ENCODE measurements around the gene VAX1. TPM values are rescaled to one million over a fixed set of nuclear protein-coding genes. Genes with fewer than 3 reads are reported as not detected.
A peak's percentile ranks its signal among the peaks of the same experiment; 100 is the strongest.
"Not testable (repeated sequence)": the region's sequence is repeated elsewhere in the genome, so short reads cannot be mapped to it uniquely, and the experiment has no call there.

VAX1 gene, protein sequence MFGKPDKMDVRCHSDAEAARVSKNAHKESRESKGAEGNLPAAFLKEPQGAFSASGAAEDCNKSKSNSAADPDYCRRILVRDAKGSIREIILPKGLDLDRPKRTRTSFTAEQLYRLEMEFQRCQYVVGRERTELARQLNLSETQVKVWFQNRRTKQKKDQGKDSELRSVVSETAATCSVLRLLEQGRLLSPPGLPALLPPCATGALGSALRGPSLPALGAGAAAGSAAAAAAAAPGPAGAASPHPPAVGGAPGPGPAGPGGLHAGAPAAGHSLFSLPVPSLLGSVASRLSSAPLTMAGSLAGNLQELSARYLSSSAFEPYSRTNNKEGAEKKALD
- not detected for total RNA-seq

DNA sequence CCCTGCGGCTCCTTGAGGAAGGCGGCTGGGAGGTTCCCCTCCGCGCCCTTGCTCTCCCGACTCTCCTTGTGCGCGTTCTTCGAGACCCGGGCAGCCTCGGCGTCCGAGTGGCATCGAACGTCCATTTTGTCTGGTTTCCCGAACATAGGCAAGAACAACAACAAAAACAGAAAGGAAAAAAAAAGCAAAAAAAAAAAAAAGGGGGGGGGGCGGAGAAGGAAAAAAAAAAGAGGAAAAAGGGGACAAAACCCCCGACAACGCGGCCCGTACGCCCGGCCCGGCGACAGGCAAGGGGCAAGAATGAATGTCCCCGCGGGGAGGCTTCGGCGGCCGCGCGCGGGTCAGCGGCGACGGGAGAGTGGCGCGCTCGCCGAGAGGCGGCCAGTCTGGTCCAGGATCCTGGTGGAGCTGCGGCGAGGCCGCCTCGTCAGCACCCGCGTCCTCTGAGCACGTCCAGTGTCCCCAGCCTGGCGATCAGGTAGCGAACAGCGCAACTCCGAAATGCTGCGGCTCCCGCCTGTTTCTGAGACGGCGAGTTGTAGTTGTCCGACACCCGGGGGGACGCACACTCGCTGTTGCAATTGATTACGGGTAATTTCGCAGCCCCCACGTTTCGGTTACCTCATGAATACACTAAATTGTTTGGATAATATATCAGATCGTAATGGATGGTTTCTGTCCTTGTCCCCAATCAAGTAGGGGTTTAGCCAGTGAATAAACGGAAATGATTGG, at the start of gene VAX1:
TSS of gene VAX1 (minus strand) at position 360 of the 732 bp plus-strand sequence. CDS start at position 146, 214 bp downstream.
- ATAC-seq (replicated peaks): no peak
- Mint-ChIP-seq H3K36me3 (ENCODE audit: low read depth) (peaks cover 6% of the 10 kb centered on the region), H3K27me3 (peaks cover 56% of the 10 kb centered on the region), H3K4me3 (no peak within 1 kb of the TSS), H3K9me3 (no peaks in the 10 kb centered on the region), H3K27ac (no peak within 1 kb of the TSS), H3K4me1 (no peaks in the 10 kb centered on the region)

DNA sequence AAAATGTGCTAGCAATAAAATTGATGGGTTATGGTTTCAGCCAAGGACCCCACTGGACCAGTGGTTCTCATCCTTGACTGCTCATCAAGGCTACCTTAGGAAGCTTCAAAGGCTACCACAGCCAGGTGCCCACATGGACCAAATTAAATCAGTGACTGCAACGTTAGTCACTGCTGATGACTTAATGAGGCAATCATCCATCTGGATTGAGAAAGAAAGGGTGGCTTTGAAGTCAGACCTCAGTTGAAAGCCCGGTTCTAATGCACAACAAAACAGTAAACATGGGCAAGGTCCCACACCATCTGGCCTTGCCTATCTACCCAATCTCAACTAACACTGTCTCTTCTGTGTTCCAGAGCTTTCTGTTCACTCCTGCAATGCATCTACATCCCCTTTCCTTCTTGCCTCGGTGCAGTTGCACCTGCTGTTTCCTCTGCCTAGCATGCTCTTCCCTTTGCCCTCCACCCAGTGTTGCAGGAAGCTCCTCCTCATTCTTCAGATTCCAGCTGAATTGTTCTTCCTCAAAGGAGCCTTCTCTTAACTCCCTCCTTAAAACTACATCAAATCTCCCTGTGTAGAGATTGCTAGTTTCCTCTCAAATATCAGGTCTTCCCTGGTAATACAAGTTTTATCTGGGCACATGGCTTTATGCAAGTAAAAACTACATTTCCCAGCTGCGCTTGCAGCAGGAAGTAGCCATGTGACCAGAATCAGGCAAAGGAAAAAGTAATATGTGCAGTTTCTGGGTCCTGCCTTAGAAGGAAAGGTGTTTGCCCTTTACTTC, 49.0 kb upstream of the VAX1 start:
- no peak overlapping the region for H3K4me3 Mint-ChIP-seq
- peaks cover 9% of the 10 kb centered on the region for H3K9me3 Mint-ChIP-seq
- H3K27me3 Mint-ChIP-seq: peaks cover 12% of the 10 kb centered on the region
- no peak overlapping the region for H3K27ac Mint-ChIP-seq
- H3K36me3 Mint-ChIP-seq (ENCODE audit: low read depth): no peaks in the 10 kb centered on the region
- no peaks in the 10 kb centered on the region for H3K4me1 Mint-ChIP-seq
- no peak for ATAC-seq (replicated peaks)

DNA sequence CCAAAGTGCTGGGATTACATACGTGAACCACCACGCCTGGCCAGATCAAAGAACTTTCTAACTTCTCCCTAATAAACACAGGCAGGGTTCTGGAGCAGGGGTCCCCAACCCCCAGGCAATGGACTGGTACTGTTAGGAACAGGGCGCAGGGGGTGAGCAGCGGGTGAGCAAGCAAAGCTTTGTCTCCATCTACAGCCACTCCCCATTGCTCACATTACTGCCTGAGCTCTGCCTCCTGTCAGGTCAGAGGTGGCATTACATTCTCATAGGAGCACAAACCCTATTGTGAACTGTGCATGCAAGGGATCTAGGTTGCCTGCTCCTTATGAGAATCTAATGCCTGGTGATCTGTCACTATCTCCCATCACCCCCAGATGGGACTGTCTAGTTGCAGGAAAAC, 47.7 kb upstream of the VAX1 start:
- not testable (repeated sequence) for ATAC-seq (replicated peaks); H3K4me1 Mint-ChIP-seq; H3K27ac Mint-ChIP-seq; H3K36me3 Mint-ChIP-seq (ENCODE audit: low read depth); H3K4me3 Mint-ChIP-seq; H3K9me3 Mint-ChIP-seq
- peaks cover 12% of the 10 kb centered on the region for H3K27me3 Mint-ChIP-seq

DNA sequence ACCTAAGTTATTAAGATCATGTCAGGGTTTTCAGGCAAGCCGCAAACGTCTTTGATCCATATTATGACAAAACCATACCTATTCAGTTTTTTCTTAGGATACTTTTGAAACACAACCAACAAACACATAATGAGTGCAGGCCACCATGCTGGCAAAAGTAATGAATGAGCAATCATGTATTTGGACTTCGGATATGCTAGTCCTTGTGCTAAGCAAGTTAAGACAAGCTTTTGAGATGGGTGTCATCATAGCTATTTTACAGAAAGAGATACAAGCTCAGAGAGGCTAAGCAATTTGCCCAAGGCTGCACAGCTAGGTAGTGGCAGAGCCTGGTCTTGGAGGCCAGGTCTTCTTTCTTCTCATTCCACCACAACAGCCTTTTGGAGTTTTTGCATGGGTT, 46.8 kb upstream of the VAX1 start:
- peaks cover 9% of the 10 kb centered on the region for H3K9me3 Mint-ChIP-seq
- no peak overlapping the region for H3K27ac Mint-ChIP-seq
- peaks cover 22% of the 10 kb centered on the region for H3K27me3 Mint-ChIP-seq
- no peaks in the 10 kb centered on the region for H3K36me3 Mint-ChIP-seq (ENCODE audit: low read depth)
- ATAC-seq (replicated peaks): no peak
- no peak overlapping the region for H3K4me3 Mint-ChIP-seq
- H3K4me1 Mint-ChIP-seq: no peaks in the 10 kb centered on the region

DNA sequence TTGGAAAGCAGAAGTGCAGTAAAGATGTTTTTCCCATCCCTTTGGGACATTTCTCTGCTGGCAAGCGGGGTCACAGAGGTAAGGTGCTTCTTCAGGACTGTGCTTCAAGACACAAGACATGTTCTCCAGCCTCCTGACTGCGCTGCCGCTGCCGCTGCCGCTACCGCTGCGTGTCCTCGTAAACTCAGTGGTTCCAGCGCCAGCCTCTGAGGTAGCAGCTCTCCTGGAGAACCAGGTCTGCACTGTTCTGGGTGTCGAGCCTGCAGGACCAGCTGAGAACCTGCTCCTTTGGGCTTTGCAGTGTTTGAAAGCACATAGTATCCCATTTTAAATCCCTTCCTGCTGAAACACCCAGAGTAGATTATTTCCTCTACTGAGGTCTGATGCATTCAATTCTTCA, 46.2 kb upstream of the VAX1 start:
- no peak for ATAC-seq (replicated peaks)
- H3K27me3 Mint-ChIP-seq: peaks cover 22% of the 10 kb centered on the region
- H3K4me1 Mint-ChIP-seq: no peaks in the 10 kb centered on the region
- H3K9me3 Mint-ChIP-seq: peaks cover 9% of the 10 kb centered on the region
- no peaks in the 10 kb centered on the region for H3K36me3 Mint-ChIP-seq (ENCODE audit: low read depth)
- H3K4me3 Mint-ChIP-seq: no peak overlapping the region
- no peak overlapping the region for H3K27ac Mint-ChIP-seq

DNA sequence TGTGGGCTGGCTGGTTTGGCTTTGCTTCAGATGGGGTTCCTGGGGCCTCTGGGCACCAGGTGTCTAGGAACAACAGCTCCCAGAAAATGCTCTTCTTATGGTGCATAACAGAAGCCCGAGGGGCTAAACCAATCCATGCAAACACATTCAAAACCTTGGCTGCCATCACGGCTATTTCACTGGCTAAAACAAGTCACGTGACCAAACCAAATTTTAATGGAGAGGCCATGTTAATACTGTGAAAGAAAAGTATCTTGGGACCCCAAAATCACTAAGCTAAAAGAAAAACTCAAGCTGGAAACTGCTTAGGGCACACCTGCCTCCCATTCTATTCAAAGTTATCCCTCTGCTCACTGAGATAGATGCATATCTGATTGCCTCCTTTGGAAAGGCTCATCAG, 40.1 kb upstream of the VAX1 start:
- no peak overlapping the region for H3K4me3 Mint-ChIP-seq
- no peak overlapping the region for H3K27ac Mint-ChIP-seq
- H3K36me3 Mint-ChIP-seq (ENCODE audit: low read depth): no peaks in the 10 kb centered on the region
- no peak for ATAC-seq (replicated peaks)
- H3K27me3 Mint-ChIP-seq: peaks cover 13% of the 10 kb centered on the region
- H3K4me1 Mint-ChIP-seq: peaks cover 16% of the 10 kb centered on the region
- no peaks in the 10 kb centered on the region for H3K9me3 Mint-ChIP-seq

DNA sequence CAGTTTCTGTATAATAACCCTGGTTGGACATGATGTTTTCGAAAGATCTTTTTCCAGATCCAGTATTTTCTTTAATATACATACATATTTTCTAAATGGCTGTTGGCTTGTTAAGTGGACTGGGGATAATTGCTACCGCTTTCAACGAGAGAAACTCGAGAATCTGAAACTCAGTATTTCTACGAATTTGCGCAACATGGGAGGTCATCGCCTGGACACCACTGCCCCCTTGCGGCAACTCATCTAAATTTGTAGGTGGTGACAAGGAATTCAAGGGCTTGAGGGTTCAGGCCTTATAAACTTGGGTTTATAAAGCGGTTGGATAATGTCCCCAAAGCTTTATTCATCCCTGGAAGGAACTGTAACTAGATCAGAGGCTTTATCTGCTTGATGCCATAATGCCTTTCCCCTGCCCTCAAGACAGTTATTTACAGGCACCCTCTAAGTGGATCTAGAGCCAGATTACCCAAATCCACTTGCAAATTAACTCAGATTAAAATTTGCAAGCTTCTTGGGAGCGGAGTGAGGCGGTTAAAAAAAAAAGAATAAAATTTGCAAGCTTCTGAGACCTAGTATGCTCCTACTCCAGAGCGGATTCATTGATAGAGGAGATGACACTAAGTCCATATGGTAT, 37.9 kb upstream of the VAX1 start:
- ATAC-seq (replicated peaks): peak; percentile 39
- Mint-ChIP-seq H3K36me3 (ENCODE audit: low read depth) (no peaks in the 10 kb centered on the region), H3K9me3 (no peaks in the 10 kb centered on the region), H3K4me3 (peak overlapping the region; percentile 81), H3K27ac (no peak overlapping the region), H3K27me3 (peaks cover 25% of the 10 kb centered on the region), H3K4me1 (peaks cover 16% of the 10 kb centered on the region)

DNA sequence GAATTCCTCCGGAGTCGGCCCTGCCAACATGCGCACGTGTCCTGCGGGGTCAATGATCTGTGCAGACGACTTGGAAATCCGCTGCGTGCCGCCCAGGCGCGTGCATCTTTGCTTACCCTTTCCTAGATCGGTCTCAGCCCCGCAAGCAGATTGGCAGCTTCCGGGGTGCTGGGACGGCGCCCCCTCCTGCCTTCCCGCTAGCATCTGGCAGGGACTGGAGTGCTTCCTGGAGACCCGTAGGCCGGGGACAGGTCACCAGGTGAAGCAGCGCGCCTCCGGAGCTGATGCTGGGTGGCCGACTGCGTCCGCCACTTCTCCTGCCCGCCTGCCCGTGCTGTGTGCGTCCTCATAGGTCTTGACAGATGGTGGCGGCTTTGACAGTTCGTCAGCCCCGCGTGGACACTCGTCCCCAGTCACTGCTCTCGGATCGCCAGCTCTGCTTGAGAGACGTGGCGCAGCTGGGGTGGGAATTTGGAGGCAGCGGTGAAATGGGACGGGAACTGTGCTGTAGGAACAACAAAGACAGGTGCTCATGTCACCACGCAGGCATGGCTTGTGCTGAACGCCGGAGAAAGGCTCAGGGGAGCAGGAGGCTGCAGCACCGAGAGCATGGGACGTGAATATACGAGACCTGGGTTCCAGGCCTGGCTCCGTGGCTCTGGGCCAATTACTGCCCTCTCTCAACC, 37.3 kb upstream of the VAX1 start:
- H3K36me3 Mint-ChIP-seq (ENCODE audit: low read depth): no peaks in the 10 kb centered on the region
- peak; percentile 57 for ATAC-seq (replicated peaks)
- H3K27ac Mint-ChIP-seq: no peak overlapping the region
- H3K4me3 Mint-ChIP-seq: peak overlapping the region; percentile 81
- no peaks in the 10 kb centered on the region for H3K9me3 Mint-ChIP-seq
- peaks cover 25% of the 10 kb centered on the region for H3K27me3 Mint-ChIP-seq
- peaks cover 16% of the 10 kb centered on the region for H3K4me1 Mint-ChIP-seq

DNA sequence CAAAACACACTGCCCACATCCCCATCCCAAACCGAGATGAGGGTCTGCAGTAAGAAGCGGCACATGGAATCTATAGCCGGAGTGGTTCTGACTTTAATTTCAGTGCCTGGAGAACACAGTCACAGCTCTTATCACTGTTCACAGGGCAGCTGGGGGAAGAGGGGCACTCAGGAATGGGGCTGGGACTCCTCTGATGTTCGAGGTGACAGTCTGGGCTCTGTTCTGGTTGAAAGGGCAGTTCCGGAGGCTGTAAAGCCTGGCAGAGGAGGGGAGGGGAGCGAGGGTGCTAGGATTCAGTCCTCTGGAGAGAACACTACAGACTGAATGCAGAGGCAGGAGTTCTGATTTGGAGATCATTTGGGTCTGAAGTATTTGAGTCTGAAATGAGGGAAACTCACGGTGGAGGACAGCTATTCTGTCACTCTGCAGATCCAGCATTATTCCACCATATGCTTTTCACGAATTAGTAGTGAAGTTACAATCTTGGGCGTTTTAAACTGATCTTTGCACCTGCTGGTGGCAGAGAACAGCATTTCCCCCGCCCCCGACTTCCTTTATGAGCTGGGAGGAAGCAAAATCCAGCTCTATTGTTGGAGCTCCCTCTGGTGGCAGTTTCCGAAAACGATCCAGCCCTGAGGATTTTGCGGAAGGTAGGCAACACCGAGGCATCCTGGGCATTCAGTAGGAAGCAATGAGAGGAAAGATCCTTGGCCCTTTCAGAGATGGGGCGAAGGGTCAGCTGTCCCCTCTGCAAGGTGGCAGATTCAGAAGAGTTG, 36.6 kb upstream of the VAX1 start:
- peaks cover 16% of the 10 kb centered on the region for H3K4me1 Mint-ChIP-seq
- H3K4me3 Mint-ChIP-seq: peak overlapping the region; percentile 81
- H3K27me3 Mint-ChIP-seq: peaks cover 27% of the 10 kb centered on the region
- no peaks in the 10 kb centered on the region for H3K9me3 Mint-ChIP-seq
- H3K27ac Mint-ChIP-seq: no peak overlapping the region
- peak; percentile 89 for ATAC-seq (replicated peaks)
- no peaks in the 10 kb centered on the region for H3K36me3 Mint-ChIP-seq (ENCODE audit: low read depth)

DNA sequence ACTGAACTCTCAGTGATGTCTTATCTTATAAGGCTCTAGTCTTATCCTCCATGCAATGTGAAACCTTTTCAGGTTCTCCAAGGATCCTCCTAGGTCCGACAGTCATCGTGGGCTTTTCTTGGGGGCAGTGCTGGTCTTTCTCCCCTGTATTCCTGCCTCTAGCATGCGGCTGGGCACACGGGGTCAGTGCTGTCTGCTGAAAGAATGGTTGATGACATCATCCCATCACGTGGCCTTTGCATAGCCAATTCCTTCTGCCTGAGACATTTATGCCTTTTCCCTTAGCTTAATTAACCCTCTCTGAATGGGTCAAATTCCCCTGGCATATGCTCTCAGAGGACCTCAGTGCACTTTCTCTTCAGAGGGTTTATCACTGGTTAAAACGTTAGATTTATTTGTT, 32.2 kb upstream of the VAX1 start:
- Mint-ChIP-seq H3K27me3 (peaks cover 48% of the 10 kb centered on the region), H3K27ac (no peak overlapping the region), H3K36me3 (ENCODE audit: low read depth) (no peaks in the 10 kb centered on the region), H3K9me3 (no peaks in the 10 kb centered on the region), H3K4me3 (no peak overlapping the region), H3K4me1 (peaks cover 9% of the 10 kb centered on the region)
- ATAC-seq (replicated peaks): no peak

DNA sequence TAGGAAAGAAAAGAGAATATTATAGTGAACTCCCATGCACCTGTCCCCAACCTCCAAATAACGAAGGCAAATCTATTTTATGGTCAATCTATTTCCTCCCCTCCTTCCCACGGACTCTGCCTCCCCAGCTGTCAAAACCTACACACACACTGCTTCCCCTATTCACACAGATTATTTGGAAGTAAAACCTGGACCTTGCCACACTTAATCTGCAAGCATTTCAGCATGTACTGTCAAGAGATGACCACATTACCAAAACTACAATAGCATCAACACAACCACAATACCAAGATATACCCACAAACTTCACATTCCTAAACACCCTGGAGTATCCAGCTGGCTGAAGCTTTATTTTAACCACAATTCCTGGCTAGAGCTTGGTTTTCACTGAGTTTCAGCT, 31.4 kb upstream of the VAX1 start:
- ATAC-seq (replicated peaks): no peak
- Mint-ChIP-seq H3K27ac (no peak overlapping the region), H3K27me3 (peaks cover 56% of the 10 kb centered on the region), H3K4me3 (peak overlapping the region; percentile 7), H3K9me3 (no peaks in the 10 kb centered on the region), H3K36me3 (ENCODE audit: low read depth) (no peaks in the 10 kb centered on the region), H3K4me1 (peaks cover 3% of the 10 kb centered on the region)

DNA sequence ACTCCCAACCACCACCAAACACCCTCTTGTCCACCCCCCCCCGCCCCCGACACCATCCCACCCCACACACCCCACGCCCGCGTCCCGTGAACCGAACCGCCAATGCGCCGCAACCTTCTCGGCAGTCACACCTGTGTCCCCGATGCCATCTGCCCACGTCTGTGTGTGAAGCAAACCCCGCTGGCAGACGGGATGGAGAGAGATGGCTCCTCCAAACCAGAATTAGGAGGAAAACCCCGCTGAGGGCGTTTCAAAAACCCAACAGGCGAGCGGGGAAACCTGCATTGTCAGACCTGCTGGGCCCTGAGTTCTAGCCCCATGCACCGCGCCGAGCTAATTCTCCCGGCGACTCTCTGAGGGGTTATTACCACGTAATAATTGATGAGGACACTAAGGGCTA, 30.7 kb upstream of the VAX1 start:
- Mint-ChIP-seq H3K4me3 (peak overlapping the region; percentile 7), H3K27ac (no peak overlapping the region), H3K27me3 (peaks cover 62% of the 10 kb centered on the region), H3K9me3 (no peaks in the 10 kb centered on the region), H3K4me1 (no peaks in the 10 kb centered on the region), H3K36me3 (ENCODE audit: low read depth) (no peaks in the 10 kb centered on the region)
- no peak for ATAC-seq (replicated peaks)

Data from activated T-helper 17 cell treated with anti-CD3 and anti-CD28 coated beads, Interleukin-2, amount 50 U/mL, for 72 hours (primary cell).